ENCODE measurements around the gene WDR1.

The WDR1 gene

DNA sequence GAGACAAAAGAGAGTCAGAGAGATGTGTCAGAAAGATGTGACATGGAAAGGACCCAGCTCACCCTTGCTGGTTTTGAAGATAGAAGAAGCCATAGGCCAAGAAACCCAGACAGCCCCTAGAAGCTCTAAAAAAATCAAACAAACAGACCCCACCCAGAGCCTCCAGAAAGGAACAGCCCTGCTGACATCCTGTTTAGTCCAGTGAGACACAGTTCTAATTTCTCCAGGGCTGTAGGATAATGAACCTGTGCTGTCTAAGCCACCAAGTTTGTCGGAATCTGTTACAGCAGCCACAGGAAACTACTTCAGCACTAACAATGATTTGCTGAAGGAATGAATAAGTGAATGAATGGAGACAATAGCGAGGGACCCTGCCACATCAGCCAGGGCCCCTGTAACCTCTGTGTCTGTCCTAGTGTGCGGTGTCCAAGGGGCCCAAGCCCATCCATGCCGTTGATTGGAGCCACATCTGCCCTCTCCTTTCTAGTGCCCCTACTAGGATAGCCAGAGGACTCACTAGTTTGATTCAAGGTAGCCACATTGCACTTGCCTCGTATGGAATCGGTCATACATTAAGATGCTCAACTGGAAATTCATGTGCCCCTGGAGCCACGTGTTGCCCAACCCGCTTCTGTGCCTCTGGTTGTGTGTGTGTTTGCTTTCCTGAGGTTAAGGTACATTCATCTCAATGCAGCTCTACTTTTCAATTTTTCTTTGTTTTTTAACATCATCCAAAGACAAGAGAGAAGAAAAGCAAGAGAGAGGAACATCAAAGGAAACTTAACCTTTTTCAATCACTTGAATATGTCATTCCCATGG is 62.8 kb downstream of the WDR1 start:
- H3K9ac ChIP-seq (ENCODE audit: low read depth in 1 of 2, low read length in 2 of 2): no peak overlapping the region
- H3K4me3 ChIP-seq (ENCODE audit: low read length in 2 of 2): no peak overlapping the region
- H3K4me1 ChIP-seq (ENCODE audit: control insufficient read depth in 2 of 2, insufficient read depth in 2 of 2, low read length in 2 of 2): no peaks in the 10 kb centered on the region
- H3K9me3 ChIP-seq (ENCODE audit: control insufficient read depth in 2 of 2, low read length in 2 of 2): no peaks in the 10 kb centered on the region
- no peaks in the 10 kb centered on the region for H3K27me3 ChIP-seq (ENCODE audit: control insufficient read depth in 2 of 2, insufficient read depth in 2 of 2, low read length in 2 of 2)
- H3K36me3 ChIP-seq (ENCODE audit: control insufficient read depth in 2 of 2, insufficient read depth in 2 of 2, low read length in 2 of 2): no peaks in the 10 kb centered on the region
- no peak overlapping the region for H3K27ac ChIP-seq (ENCODE audit: low read depth in 2 of 2, low read length in 2 of 2)

DNA sequence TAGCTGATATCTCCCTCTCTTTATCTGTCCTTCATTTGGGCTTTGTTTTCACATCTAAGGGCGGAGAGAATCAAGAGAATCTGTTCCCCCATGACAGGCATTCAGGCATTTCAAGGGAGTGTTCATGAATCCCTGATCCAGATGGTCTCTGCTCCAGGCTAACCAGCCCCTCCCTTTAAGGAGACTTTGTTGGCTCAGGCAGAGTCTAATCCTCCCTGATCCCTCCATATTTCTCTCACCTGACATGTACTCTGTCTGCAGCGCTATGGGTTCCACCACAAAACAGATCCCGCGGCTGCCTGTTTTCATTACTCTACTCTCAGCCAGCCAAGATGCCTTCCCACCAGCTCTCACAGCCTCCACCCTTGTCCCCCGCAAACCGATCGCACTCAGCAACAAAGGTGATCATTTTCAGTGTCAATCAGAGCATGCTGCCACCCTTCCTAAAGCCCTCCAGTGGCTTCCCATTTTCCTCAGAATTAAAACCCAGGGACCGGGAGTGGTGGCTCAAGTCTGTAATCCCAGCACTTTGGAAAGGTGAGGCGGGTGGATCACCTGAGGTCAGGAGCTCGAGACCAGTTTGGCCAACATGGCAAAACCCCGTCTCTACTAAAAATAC is 65.0 kb downstream of the WDR1 start:
- Histone ChIP-seq H3K27me3 (ENCODE audit: control insufficient read depth in 2 of 2, insufficient read depth in 2 of 2, low read length in 2 of 2) (no peaks in the 10 kb centered on the region), H3K9me3 (ENCODE audit: control insufficient read depth in 2 of 2, low read length in 2 of 2) (no peaks in the 10 kb centered on the region), H3K4me1 (ENCODE audit: control insufficient read depth in 2 of 2, insufficient read depth in 2 of 2, low read length in 2 of 2) (no peaks in the 10 kb centered on the region), H3K4me3 (ENCODE audit: low read length in 2 of 2) (no peak overlapping the region), H3K9ac (ENCODE audit: low read depth in 1 of 2, low read length in 2 of 2) (no peak overlapping the region), H3K36me3 (ENCODE audit: control insufficient read depth in 2 of 2, insufficient read depth in 2 of 2, low read length in 2 of 2) (no peaks in the 10 kb centered on the region), H3K27ac (ENCODE audit: low read depth in 2 of 2, low read length in 2 of 2) (no peak overlapping the region)

DNA sequence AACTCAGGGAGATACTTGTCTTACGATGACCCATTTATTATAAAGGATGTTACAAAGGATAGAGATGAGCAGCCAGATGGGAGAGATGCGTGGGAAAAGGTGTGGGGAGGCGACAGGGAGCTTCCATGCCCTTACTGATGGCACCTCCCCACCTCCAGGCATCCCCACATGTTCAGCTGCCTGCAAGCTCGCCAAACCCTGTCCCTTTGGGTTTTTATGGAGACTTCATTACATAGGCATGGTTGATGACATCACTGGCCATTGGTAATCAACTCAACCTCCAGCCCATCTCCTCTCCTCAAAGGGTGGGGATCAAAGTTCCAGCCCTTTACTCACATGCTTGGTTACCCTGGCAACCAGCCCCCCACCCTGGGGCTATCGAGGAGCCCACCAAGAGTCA is 65.9 kb downstream of the WDR1 start:
- no peak overlapping the region for H3K9ac ChIP-seq (ENCODE audit: low read depth in 1 of 2, low read length in 2 of 2)
- no peak overlapping the region for H3K27ac ChIP-seq (ENCODE audit: low read depth in 2 of 2, low read length in 2 of 2)
- no peaks in the 10 kb centered on the region for H3K9me3 ChIP-seq (ENCODE audit: control insufficient read depth in 2 of 2, low read length in 2 of 2)
- no peak overlapping the region for H3K4me3 ChIP-seq (ENCODE audit: low read length in 2 of 2)
- no peaks in the 10 kb centered on the region for H3K36me3 ChIP-seq (ENCODE audit: control insufficient read depth in 2 of 2, insufficient read depth in 2 of 2, low read length in 2 of 2)
- no peaks in the 10 kb centered on the region for H3K4me1 ChIP-seq (ENCODE audit: control insufficient read depth in 2 of 2, insufficient read depth in 2 of 2, low read length in 2 of 2)
- H3K27me3 ChIP-seq (ENCODE audit: control insufficient read depth in 2 of 2, insufficient read depth in 2 of 2, low read length in 2 of 2): no peaks in the 10 kb centered on the region

DNA sequence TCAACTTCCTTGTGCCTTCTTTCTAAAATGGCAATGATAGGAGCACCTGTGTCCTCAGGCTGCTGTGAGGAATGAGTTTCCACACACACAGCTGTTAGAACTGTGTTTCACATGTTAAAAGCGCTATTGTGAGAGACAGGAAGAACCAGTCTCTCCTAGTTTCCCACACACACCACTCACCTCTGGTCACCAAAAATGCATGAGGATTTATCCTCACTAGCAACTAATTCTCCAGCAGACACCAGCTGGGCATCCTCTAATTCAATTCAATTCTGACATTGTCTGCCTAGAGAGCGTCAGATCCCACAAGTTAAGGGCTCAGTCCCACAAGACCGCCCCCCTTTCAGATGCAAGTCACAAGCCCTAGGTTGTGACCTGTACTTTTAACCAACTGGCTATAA is 66.3 kb downstream of the WDR1 start:
- Histone ChIP-seq H3K27ac (ENCODE audit: low read depth in 2 of 2, low read length in 2 of 2) (no peak overlapping the region), H3K4me1 (ENCODE audit: control insufficient read depth in 2 of 2, insufficient read depth in 2 of 2, low read length in 2 of 2) (no peaks in the 10 kb centered on the region), H3K36me3 (ENCODE audit: control insufficient read depth in 2 of 2, insufficient read depth in 2 of 2, low read length in 2 of 2) (no peaks in the 10 kb centered on the region), H3K9ac (ENCODE audit: low read depth in 1 of 2, low read length in 2 of 2) (no peak overlapping the region), H3K27me3 (ENCODE audit: control insufficient read depth in 2 of 2, insufficient read depth in 2 of 2, low read length in 2 of 2) (no peaks in the 10 kb centered on the region), H3K4me3 (ENCODE audit: low read length in 2 of 2) (no peak overlapping the region), H3K9me3 (ENCODE audit: control insufficient read depth in 2 of 2, low read length in 2 of 2) (no peaks in the 10 kb centered on the region)

DNA sequence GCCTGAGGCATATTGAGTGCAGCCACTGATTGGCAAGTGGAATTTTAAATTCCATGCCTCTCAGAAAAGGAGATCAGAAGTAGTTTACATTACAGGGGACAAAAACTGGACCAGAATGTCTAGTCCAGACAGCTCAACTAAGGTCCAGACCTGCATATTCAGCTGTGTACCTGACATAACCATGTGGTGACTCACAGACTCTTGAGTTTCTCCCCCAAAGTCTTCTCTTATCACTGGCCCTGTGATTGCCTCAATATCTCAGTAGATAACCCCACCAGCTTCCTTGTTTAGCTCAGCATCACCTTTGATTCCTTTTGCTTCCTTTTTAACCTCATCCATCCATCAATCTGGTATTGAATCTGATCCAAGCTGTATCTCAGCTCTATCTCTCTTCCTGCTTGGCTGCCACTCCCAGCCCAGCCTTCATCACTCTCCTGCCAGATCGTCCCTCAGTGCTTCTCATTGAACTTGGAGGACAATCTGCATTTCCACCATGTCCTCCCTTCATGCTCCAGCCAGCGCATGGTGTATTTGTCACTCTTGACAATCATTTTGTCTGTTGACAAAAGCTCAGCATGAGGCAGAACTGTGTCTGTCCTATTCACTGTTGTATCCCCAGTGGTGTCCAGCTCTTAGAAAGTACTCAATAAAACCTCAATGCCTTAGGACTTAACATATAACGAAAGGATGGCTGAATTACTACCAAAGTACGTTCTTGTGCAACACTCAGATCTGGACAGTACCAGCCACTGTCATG is 67.5 kb downstream of the WDR1 start:
- no peaks in the 10 kb centered on the region for H3K4me1 ChIP-seq (ENCODE audit: control insufficient read depth in 2 of 2, insufficient read depth in 2 of 2, low read length in 2 of 2)
- no peak overlapping the region for H3K4me3 ChIP-seq (ENCODE audit: low read length in 2 of 2)
- no peaks in the 10 kb centered on the region for H3K27me3 ChIP-seq (ENCODE audit: control insufficient read depth in 2 of 2, insufficient read depth in 2 of 2, low read length in 2 of 2)
- H3K9me3 ChIP-seq (ENCODE audit: control insufficient read depth in 2 of 2, low read length in 2 of 2): no peaks in the 10 kb centered on the region
- H3K9ac ChIP-seq (ENCODE audit: low read depth in 1 of 2, low read length in 2 of 2): no peak overlapping the region
- H3K27ac ChIP-seq (ENCODE audit: low read depth in 2 of 2, low read length in 2 of 2): no peak overlapping the region
- no peaks in the 10 kb centered on the region for H3K36me3 ChIP-seq (ENCODE audit: control insufficient read depth in 2 of 2, insufficient read depth in 2 of 2, low read length in 2 of 2)

DNA sequence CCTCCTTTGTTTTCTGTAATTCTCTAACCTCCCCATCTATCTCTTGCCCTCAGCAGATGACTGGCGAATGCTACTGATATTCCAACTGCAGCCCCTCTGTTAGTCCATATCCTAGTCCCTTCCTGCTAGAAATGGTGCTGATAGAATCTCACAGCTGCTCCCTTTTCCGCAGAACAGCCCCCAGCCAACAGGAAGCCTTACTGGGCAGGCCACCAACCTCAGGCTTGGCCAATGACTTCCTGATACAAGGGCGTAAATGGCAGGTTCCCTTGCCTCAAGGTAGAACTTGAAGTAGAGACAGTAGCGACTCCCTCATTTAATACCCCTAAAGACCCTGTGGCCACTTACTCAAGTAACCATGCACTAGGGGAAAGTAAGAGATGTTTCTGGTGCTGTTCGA is 68.6 kb downstream of the WDR1 start:
- Histone ChIP-seq H3K27me3 (ENCODE audit: control insufficient read depth in 2 of 2, insufficient read depth in 2 of 2, low read length in 2 of 2) (no peaks in the 10 kb centered on the region), H3K4me1 (ENCODE audit: control insufficient read depth in 2 of 2, insufficient read depth in 2 of 2, low read length in 2 of 2) (no peaks in the 10 kb centered on the region), H3K9ac (ENCODE audit: low read depth in 1 of 2, low read length in 2 of 2) (no peak overlapping the region), H3K9me3 (ENCODE audit: control insufficient read depth in 2 of 2, low read length in 2 of 2) (no peaks in the 10 kb centered on the region), H3K4me3 (ENCODE audit: low read length in 2 of 2) (no peak overlapping the region), H3K36me3 (ENCODE audit: control insufficient read depth in 2 of 2, insufficient read depth in 2 of 2, low read length in 2 of 2) (no peaks in the 10 kb centered on the region), H3K27ac (ENCODE audit: low read depth in 2 of 2, low read length in 2 of 2) (no peak overlapping the region)

DNA sequence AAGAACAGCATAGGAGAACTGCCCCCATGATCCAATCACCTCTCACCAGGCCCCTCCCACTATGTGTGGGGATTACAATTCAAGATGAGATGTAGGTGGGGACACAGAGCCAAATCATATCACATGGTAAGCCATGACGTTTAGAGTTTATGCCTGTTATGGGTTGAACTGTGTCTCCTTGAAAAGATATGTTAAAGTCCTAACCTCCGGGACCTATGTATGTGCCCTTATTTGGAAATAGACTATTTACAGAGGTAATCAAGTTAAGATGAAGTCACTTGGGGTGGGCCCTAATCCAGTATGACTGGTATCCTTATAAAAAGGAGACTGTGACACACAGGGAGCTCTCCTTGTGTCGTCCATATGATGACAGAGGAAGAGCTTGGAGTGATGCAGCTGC is 70.1 kb downstream of the WDR1 start:
- Histone ChIP-seq H3K27ac (ENCODE audit: low read depth in 2 of 2, low read length in 2 of 2) (no peak overlapping the region), H3K27me3 (ENCODE audit: control insufficient read depth in 2 of 2, insufficient read depth in 2 of 2, low read length in 2 of 2) (no peaks in the 10 kb centered on the region), H3K9ac (ENCODE audit: low read depth in 1 of 2, low read length in 2 of 2) (no peak overlapping the region), H3K36me3 (ENCODE audit: control insufficient read depth in 2 of 2, insufficient read depth in 2 of 2, low read length in 2 of 2) (no peaks in the 10 kb centered on the region), H3K4me3 (ENCODE audit: low read length in 2 of 2) (no peak overlapping the region), H3K4me1 (ENCODE audit: control insufficient read depth in 2 of 2, insufficient read depth in 2 of 2, low read length in 2 of 2) (no peaks in the 10 kb centered on the region), H3K9me3 (ENCODE audit: control insufficient read depth in 2 of 2, low read length in 2 of 2) (no peaks in the 10 kb centered on the region)

DNA sequence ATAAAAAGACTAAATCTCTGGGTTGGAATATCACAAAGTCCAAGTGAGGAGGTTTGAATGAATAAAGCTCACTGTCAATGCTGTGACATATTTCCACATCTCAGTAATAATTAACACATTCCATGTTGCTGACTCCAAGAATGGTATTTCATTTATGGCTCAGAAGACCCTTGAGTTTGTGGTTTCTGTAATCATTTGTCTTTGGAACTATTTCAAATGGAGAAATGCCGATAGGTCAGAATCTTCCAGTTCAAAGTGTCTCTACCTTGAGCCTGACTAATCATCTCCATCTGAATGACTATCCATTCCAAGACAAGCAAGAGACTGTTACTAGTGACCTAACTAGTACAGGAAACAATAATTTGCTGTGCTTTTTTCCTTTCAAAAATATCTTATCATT is 71.1 kb downstream of the WDR1 start:
- H3K4me1 ChIP-seq (ENCODE audit: control insufficient read depth in 2 of 2, insufficient read depth in 2 of 2, low read length in 2 of 2): no peaks in the 10 kb centered on the region
- H3K9ac ChIP-seq (ENCODE audit: low read depth in 1 of 2, low read length in 2 of 2): no peak overlapping the region
- H3K27ac ChIP-seq (ENCODE audit: low read depth in 2 of 2, low read length in 2 of 2): no peak overlapping the region
- no peaks in the 10 kb centered on the region for H3K27me3 ChIP-seq (ENCODE audit: control insufficient read depth in 2 of 2, insufficient read depth in 2 of 2, low read length in 2 of 2)
- H3K36me3 ChIP-seq (ENCODE audit: control insufficient read depth in 2 of 2, insufficient read depth in 2 of 2, low read length in 2 of 2): no peaks in the 10 kb centered on the region
- H3K9me3 ChIP-seq (ENCODE audit: control insufficient read depth in 2 of 2, low read length in 2 of 2): no peaks in the 10 kb centered on the region
- H3K4me3 ChIP-seq (ENCODE audit: low read length in 2 of 2): no peak overlapping the region

DNA sequence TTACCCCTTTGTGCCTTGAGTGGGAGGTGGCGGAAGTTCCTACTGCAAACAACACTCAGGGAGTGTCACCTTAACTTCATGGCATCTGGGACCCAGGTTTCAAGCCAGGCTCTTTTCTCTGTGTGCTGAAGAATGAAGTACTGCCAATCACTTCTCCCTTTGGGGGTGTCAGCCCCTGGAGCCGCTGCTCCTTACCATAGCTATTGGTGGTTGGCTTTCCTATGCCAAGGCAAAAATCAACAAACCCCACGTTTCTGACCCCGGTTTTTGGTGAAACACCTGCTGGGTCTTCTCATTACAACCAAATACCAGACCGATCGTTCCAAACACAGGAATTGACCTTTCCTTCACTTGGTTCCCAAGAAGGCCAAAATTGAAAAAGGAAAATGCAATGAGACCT is 75.6 kb downstream of the WDR1 start:
- no peak overlapping the region for H3K27ac ChIP-seq (ENCODE audit: low read depth in 2 of 2, low read length in 2 of 2)

More for the DNA sequence above, 75.6 kb downstream of the WDR1 start:
- H3K4me3 ChIP-seq (ENCODE audit: low read length in 2 of 2): no peak overlapping the region
- H3K4me1 ChIP-seq (ENCODE audit: control insufficient read depth in 2 of 2, insufficient read depth in 2 of 2, low read length in 2 of 2): no peaks in the 10 kb centered on the region
- no peaks in the 10 kb centered on the region for H3K36me3 ChIP-seq (ENCODE audit: control insufficient read depth in 2 of 2, insufficient read depth in 2 of 2, low read length in 2 of 2)
- H3K9me3 ChIP-seq (ENCODE audit: control insufficient read depth in 2 of 2, low read length in 2 of 2): no peaks in the 10 kb centered on the region
- no peaks in the 10 kb centered on the region for H3K27me3 ChIP-seq (ENCODE audit: control insufficient read depth in 2 of 2, insufficient read depth in 2 of 2, low read length in 2 of 2)
- no peak overlapping the region for H3K9ac ChIP-seq (ENCODE audit: low read depth in 1 of 2, low read length in 2 of 2)

All from mucosa of rectum (tissue), 2 donors.